HFFc6 (cell line): ENCODE results near the gene BIRC5. TPM values are rescaled to one million over a fixed set of nuclear protein-coding genes. Genes with fewer than 3 reads are reported as not detected.

ENCODE experiments used
- DNase-seq: peaks from one replicate; pipeline ENCODE4 v3.0.0-alpha.2; 2018
- H3K27ac Mint-ChIP-seq: 2 replicates; pipeline ENCODE4 v1.8.0; 2020; ENCODE audit warnings: mild to moderate bottlenecking, mixed read lengths
- H3K27me3 Mint-ChIP-seq: 2 replicates; pipeline ENCODE4 v1.8.0; 2021; ENCODE audit warnings: mild to moderate bottlenecking, moderate library complexity, mixed read lengths; ENCODE audit not compliant: insufficient read depth
- H3K36me3 Mint-ChIP-seq: 2 replicates; pipeline ENCODE4 v1.8.0; 2021; ENCODE audit warnings: low read depth, mixed read lengths
- H3K4me1 Mint-ChIP-seq: 2 replicates; pipeline ENCODE4 v1.8.0; 2020; ENCODE audit warnings: low read depth, mixed read lengths
- H3K4me3 Mint-ChIP-seq: 2 replicates; pipeline ENCODE4 v1.8.0; 2020; ENCODE audit warnings: mild to moderate bottlenecking, moderate library complexity, mixed read lengths
- H3K9me3 Mint-ChIP-seq: 2 replicates; pipeline ENCODE4 v1.8.0; 2020; ENCODE audit warnings: mild to moderate bottlenecking, mixed read lengths
- total RNA-seq, 6 experiments: library from RNA; stranded (reverse); fragmentation: NEBNext Ultra II Directional; extraction: Animal tissue kit (Norgen Biotek cat#: 25700); gene quantifications; 2 replicates in 1 of 6; 3 replicates in 5 of 6; pipeline ENCODE4 v1.2.3, GENCODE V29; 2021
- TF ChIP-seq, protein P1 (sequence below): fragments of 200-600 bp; sonication (generic); IDR thresholded peaks from 2 replicates; pipeline ENCODE4 v1.5.0; 2021; ENCODE audit warnings: antibody characterized with exemption, mild to moderate bottlenecking

The BIRC5 gene
- total RNA-seq, 6 experiments from 2014 or later, result 41.8 to 89.7 (median 83.3) TPM

DNA sequence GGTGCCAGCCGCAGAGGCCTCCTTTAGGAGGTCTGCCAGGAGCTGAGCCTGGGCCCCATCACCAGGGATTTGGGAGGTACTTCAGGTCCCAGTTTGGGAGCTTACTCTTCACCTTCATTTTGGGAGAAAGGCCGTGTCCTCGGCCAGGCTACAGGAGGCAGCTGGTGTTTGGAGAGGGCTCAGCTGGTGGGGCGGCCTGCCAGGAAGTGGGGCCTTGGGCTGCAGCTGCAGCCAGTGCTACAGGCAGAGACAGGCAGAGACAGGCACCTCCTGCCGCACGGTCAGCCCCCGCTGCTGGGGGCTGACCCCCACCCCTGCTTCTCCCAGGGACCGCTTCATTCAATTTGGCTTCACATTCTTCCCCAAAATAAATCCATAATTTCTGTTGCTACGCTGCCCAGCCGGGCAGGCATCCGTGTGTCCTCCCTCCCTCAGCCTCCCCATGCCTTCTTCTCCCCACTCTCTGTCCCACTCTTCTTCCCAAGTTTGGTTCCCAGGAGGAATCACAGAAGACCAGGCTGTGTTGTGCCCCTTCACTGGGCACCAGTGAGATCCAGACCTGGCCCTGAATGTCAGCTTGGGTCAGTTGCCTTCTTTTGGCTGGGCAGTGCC, 23.5 kb downstream of the BIRC5 start:
- H3K27me3 Mint-ChIP-seq, result peaks cover 22% of the 10 kb centered on the region
- no peaks in the 10 kb centered on the region for H3K4me1 Mint-ChIP-seq
- DNase-seq, result no peak
- TF ChIP-seq, protein P1, sequence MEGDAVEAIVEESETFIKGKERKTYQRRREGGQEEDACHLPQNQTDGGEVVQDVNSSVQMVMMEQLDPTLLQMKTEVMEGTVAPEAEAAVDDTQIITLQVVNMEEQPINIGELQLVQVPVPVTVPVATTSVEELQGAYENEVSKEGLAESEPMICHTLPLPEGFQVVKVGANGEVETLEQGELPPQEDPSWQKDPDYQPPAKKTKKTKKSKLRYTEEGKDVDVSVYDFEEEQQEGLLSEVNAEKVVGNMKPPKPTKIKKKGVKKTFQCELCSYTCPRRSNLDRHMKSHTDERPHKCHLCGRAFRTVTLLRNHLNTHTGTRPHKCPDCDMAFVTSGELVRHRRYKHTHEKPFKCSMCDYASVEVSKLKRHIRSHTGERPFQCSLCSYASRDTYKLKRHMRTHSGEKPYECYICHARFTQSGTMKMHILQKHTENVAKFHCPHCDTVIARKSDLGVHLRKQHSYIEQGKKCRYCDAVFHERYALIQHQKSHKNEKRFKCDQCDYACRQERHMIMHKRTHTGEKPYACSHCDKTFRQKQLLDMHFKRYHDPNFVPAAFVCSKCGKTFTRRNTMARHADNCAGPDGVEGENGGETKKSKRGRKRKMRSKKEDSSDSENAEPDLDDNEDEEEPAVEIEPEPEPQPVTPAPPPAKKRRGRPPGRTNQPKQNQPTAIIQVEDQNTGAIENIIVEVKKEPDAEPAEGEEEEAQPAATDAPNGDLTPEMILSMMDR, result no peak
- no peaks in the 10 kb centered on the region for H3K9me3 Mint-ChIP-seq
- no peak overlapping the region for H3K27ac Mint-ChIP-seq
- H3K4me3 Mint-ChIP-seq, result no peak overlapping the region
- no peaks in the 10 kb centered on the region for H3K36me3 Mint-ChIP-seq

GRCh38 chr17:78238823-78239488, 24.9 kb downstream of the BIRC5 start:
- no peaks in the 10 kb centered on the region for H3K9me3 Mint-ChIP-seq
- DNase-seq, result no peak
- H3K36me3 Mint-ChIP-seq, result no peaks in the 10 kb centered on the region
- H3K27me3 Mint-ChIP-seq, result peaks cover 13% of the 10 kb centered on the region
- no peaks in the 10 kb centered on the region for H3K4me1 Mint-ChIP-seq
- no peak overlapping the region for H3K4me3 Mint-ChIP-seq
- H3K27ac Mint-ChIP-seq, result no peak overlapping the region
- TF ChIP-seq, protein P1, result no peak

DNA sequence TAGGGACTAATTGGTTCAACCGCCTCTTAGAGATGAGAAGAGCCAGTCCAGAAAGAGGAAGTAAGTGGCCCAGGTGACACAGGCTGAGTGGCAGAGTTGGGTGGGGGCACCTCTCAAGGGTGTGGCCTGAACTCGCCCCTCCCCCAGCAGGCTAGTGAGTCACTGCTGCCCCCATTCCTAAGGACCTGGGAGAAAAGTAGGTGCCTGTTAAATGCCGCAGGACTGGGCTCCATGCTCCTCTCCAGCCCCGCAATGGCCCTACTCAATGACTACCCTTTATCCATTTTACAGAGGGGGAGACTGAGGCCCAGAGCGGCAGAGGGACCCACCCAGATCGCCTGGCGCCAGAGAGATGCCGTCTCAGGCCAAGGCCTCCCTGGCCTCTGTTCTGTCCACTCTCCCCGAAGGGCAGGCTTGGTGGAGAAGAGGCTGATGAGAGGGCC, 25.5 kb downstream of the BIRC5 start:
- TF ChIP-seq, protein P1, result no peak
- Mint-ChIP-seq H3K27ac (no peak overlapping the region), H3K4me1 (no peaks in the 10 kb centered on the region), H3K27me3 (peaks cover 9% of the 10 kb centered on the region), H3K36me3 (no peaks in the 10 kb centered on the region), H3K9me3 (no peaks in the 10 kb centered on the region), H3K4me3 (no peak overlapping the region)
- no peak for DNase-seq

DNA sequence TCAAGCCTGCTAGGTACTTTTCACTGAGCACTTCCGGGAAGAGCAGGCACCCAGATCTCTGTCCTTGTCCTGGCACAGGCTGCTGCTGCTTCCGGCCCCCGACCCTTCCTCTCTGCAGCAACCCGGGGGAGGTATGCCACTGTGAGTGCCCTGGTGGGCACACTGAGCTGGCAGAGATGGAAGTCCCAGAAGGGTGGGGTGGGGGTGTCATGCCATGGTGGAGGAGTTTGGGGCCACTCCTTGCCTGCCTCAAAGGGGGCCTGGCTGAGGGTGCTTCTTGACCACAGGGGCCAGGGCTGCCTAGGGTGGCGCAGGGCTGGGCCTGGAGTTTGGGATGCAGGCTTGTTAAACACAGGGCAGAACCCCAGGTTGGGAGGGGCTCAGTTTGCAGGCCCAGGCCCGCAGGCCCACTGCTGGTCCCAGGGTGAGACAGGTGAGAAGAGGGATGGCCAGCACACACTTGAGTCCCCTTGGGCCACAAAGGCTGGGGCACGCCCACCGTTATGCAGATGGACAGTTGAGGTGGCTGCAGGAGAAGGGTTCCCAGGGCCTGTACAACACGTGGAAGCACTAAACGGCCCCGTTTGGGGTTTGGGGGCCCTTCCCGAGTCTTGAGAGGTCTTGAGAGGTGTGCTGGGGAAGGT, 26.1 kb downstream of the BIRC5 start:
- DNase-seq, result no peak
- Mint-ChIP-seq H3K27me3 (peaks cover 7% of the 10 kb centered on the region), H3K4me1 (no peaks in the 10 kb centered on the region), H3K4me3 (no peak overlapping the region), H3K36me3 (no peaks in the 10 kb centered on the region), H3K9me3 (no peaks in the 10 kb centered on the region), H3K27ac (no peak overlapping the region)
- TF ChIP-seq, protein P1, result no peak

DNA sequence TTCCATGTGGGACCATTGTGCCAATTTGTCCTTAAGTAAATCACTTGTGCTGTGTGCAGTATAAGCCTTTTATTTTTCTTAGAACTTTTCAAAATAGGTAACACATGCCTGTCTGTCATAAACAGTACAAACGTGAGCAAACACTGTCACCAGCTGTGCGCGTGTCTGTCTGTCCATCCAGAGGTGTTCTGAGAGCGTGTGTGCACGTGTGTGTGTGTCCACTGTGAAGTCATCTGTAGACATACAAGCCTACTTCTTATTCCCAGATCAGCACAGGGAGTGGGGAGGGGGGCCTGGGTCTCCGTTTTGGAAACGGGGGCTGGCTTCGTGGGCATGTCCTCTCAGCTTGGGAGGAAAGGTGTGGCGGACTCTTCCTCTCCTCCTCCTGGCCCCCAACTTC, 26.8 kb downstream of the BIRC5 start:
- DNase-seq, result no peak
- H3K27me3 Mint-ChIP-seq, result peaks cover 7% of the 10 kb centered on the region
- TF ChIP-seq, protein P1, result no peak
- no peaks in the 10 kb centered on the region; the same call in 1 of the 2 replicates for H3K9me3 Mint-ChIP-seq
- no peaks in the 10 kb centered on the region for H3K4me1 Mint-ChIP-seq
- no peak overlapping the region for H3K4me3 Mint-ChIP-seq
- no peak overlapping the region for H3K27ac Mint-ChIP-seq
- peaks cover 4% of the 10 kb centered on the region; the same call in 1 of the 2 replicates for H3K36me3 Mint-ChIP-seq
